Common myeloid progenitor, CD34-positive (primary cell): Measurements from ENCODE around the gene NPAS1.
A peak's percentile ranks its signal among the peaks of the same experiment; 100 is the strongest.

Source experiments
- CTCF ChIA-PET: fragments of 350-600 bp; sonication (Branson Sonifier 250); formaldehyde crosslinking; loops from one replicate; lab custom pipeline; 2021; ENCODE audit warnings: antibody characterized with exemption; lab: Charles Lee
- POLR2A ChIA-PET: fragments of 350-600 bp; sonication (Branson Sonifier 250); formaldehyde crosslinking; loops from one replicate; lab custom pipeline; 2021; ENCODE audit warnings: antibody characterized with exemption; lab: Charles Lee
- DNase-seq, 3 donors: peaks; one replicate each; pipeline versions ENCODE4 v3.0.0 to v3.0.0-alpha.2; 2013
- H3K27ac ChIP-seq, 2 experiments: 1 replicate in 1 of 2; 2 replicates in 1 of 2; pipeline ENCODE4 v1.7.0; 2013; ENCODE audit warnings: inconsistent platforms in 2 of 2, low read length in 2 of 2, mild to moderate bottlenecking in 2 of 2, low read depth in 1 of 2, moderate library complexity in 1 of 2; ENCODE audit not compliant: severe bottlenecking in 2 of 2, insufficient read depth in 1 of 2, poor library complexity in 1 of 2
- H3K27me3 ChIP-seq, 5 experiments: replicated peaks in 2 of 5; 1 replicate in 3 of 5; 2 replicates in 2 of 5; pipeline versions ENCODE4 v1.6.1 to v1.7.0; 2013; ENCODE audit warnings: low read length in 4 of 5, mild to moderate bottlenecking in 2 of 5, moderate library complexity in 2 of 5, inconsistent platforms in 1 of 5; ENCODE audit not compliant: insufficient read depth in 5 of 5, control insufficient read depth in 4 of 5
- H3K36me3 ChIP-seq, 4 experiments: 1 replicate in 2 of 4; 2 replicates in 2 of 4; pipeline versions ENCODE4 v1.6.1 to v1.7.0; 2013; ENCODE audit warnings: low read length in 3 of 4, control low read depth in 1 of 4, mild to moderate bottlenecking in 1 of 4; ENCODE audit not compliant: control insufficient read depth in 4 of 4, insufficient read depth in 4 of 4
- H3K4me1 ChIP-seq, 4 experiments: 1 replicate in 3 of 4; 2 replicates in 1 of 4; pipeline versions ENCODE4 v1.6.1 to v1.7.1; 2013; ENCODE audit warnings: low read length in 3 of 4, mild to moderate bottlenecking in 3 of 4, control low read depth in 1 of 4, inconsistent platforms in 1 of 4, moderate library complexity in 1 of 4; ENCODE audit not compliant: control insufficient read depth in 4 of 4, insufficient read depth in 4 of 4; ENCODE audit errors: control extremely low read depth in 1 of 4
- H3K4me3 ChIP-seq, 7 experiments: 1 replicate in 4 of 7; 2 replicates in 3 of 7; pipeline versions ENCODE4 v1.5.1 to v1.7.0; 2013; ENCODE audit warnings: mild to moderate bottlenecking in 7 of 7, low read length in 6 of 7, moderate library complexity in 6 of 7, inconsistent platforms in 2 of 7, low read depth in 2 of 7, control low read depth in 1 of 7; ENCODE audit not compliant: insufficient read depth in 4 of 7, control insufficient read depth in 1 of 7; ENCODE audit errors: extremely low read depth in 1 of 7
- H3K9me3 ChIP-seq, 5 experiments: 1 replicate in 4 of 5; 2 replicates in 1 of 5; pipeline versions ENCODE4 v1.6.1 to v1.7.1; 2013; ENCODE audit warnings: low read length in 4 of 5, mild to moderate bottlenecking in 2 of 5, inconsistent platforms in 1 of 5, low read depth in 1 of 5, moderate library complexity in 1 of 5; ENCODE audit not compliant: control insufficient read depth in 4 of 5, insufficient read depth in 2 of 5; ENCODE audit errors: control extremely low read depth in 1 of 5
- WGBS: methylation state at CpG from one replicate; pipeline ENCODE4 v1.1.5; 2013; ENCODE audit not compliant: insufficient coverage; 5-methylcytosine and 5-hydroxymethylcytosine counted together

The NPAS1 gene

GRCh38 chr19:46981286-46981945, 38.2 kb upstream of the NPAS1 start:
- no peaks in the 10 kb centered on the region for H3K27me3 ChIP-seq
- H3K4me3 ChIP-seq, result no peak overlapping the region
- peaks cover 0 to 6% (median 4%) of the 10 kb centered on the region in 4 experiments for H3K36me3 ChIP-seq
- H3K9me3 ChIP-seq, result no peaks in the 10 kb centered on the region
- peaks cover 3 to 28% (median 17%) of the 10 kb centered on the region in 4 experiments for H3K4me1 ChIP-seq
- H3K27ac ChIP-seq, result no peak overlapping the region
- POLR2A ChIA-PET, result interaction anchor here (0.6 to 0.7 kb wide), 2 partner anchors 15 to 31 kb away, joined by 3 to 4 read pairs; no protein-coding TSS in a partner anchor
- CTCF ChIA-PET, result interaction anchor here (1.3 to 1.9 kb wide), 2 partner anchors 12 to 31 kb away, joined by 3 to 4 read pairs; no protein-coding TSS in a partner anchor
- no peak for DNase-seq
- WGBS, result 37% methylated on average over 6 of the region's 8 CpGs

- Histone ChIP-seq H3K36me3 (peaks cover 2 to 9% (median 5%) of the 10 kb centered on the region in 4 experiments), H3K4me3 (no peak overlapping the region), H3K4me1 (peaks cover 3 to 25% (median 17%) of the 10 kb centered on the region in 4 experiments), H3K27me3 (no peaks in the 10 kb centered on the region), H3K9me3 (no peaks in the 10 kb centered on the region), H3K27ac (no peak overlapping the region)
- DNase-seq, result no peak
- 100% methylated on average over 4 of the region's 6 CpGs for WGBS
- ChIA-PET CTCF (no interaction called here), POLR2A (no interaction called here)
Observed at GRCh38 chr19:46983097-46983496, 36.5 kb upstream of the NPAS1 start.

GRCh38 chr19:46984077-46985010, 35.3 kb upstream of the NPAS1 start:
- peaks cover 3 to 22% (median 17%) of the 10 kb centered on the region in 4 experiments for H3K4me1 ChIP-seq
- WGBS, result 79% methylated on average over 19 of the region's 20 CpGs
- peaks cover 8 to 21% (median 17%) of the 10 kb centered on the region in 4 experiments for H3K36me3 ChIP-seq
- H3K27me3 ChIP-seq, result no peaks in the 10 kb centered on the region
- peak in 2 of 3 donors; percentile 23 to 27 for DNase-seq
- ChIA-PET POLR2A (no interaction called here), CTCF (no interaction called here)
- no peaks in the 10 kb centered on the region for H3K9me3 ChIP-seq
- H3K4me3 ChIP-seq, result no peak overlapping the region
- no peak overlapping the region for H3K27ac ChIP-seq

DNA sequence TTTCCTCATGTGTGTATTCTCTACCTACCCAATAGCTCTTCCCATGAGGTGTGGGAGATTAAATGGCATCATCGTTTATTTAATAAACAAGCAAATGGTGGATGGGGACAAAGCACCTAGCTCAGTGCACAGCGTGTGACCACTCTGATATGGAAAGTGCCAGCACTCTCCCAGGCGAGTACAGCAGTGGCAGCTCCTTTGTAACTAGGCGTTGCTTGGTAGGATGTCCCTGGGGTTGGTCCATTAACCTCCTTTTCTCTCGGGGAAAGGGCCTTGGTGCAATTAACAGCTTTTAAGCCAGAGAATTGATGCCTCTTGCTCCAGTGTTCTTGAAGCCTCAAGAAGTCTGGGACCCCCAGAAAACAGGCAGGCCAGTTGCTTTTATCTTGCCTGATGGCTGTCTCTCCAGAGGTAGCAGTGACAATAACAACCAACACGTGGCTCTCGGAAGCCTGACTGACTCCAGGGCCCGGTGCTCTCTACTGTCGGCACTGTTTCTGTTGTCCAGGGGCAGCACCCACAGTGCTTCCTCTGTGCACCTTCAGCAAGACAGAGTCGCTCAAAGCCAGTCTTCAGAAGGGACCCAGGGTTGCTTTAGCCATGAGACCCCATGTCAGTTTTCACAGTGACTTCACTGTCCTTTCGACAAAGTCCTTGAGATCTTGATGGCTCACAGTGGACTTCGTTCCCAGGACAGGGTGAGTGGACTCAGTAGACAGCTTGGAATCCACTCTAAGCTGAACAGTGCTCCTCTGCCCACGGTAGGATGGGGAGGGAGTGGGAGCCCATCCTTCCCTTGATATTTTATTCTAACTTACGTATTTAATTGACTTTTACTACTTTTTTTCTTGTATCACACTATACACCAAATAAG, 33.9 kb upstream of the NPAS1 start:
- Histone ChIP-seq H3K27ac (no peak overlapping the region), H3K9me3 (no peaks in the 10 kb centered on the region), H3K36me3 (peaks cover 8 to 35% (median 22%) of the 10 kb centered on the region in 4 experiments), H3K27me3 (no peaks in the 10 kb centered on the region), H3K4me3 (no peak overlapping the region), H3K4me1 (peaks cover 0 to 17% (median 15%) of the 10 kb centered on the region in 4 experiments)
- DNase-seq, result no peak
- WGBS, result 96% methylated on average over 12 of the region's 14 CpGs
- POLR2A ChIA-PET, result interaction anchor here (0.6 kb wide), 1 partner anchor 57 kb away, joined by 3 read pairs; no protein-coding TSS in a partner anchor
- CTCF ChIA-PET, result interaction anchor here (0.9 kb wide), 1 partner anchor 57 kb away, joined by 3 read pairs; no protein-coding TSS in a partner anchor

GRCh38 chr19:46988614-46989230, 30.9 kb upstream of the NPAS1 start:
- DNase-seq, result no peak
- Histone ChIP-seq H3K9me3 (no peaks in the 10 kb centered on the region), H3K27me3 (no peaks in the 10 kb centered on the region), H3K27ac (no peak overlapping the region), H3K4me1 (peaks cover 0 to 18% (median 13%) of the 10 kb centered on the region in 4 experiments), H3K36me3 (peaks cover 11 to 61% (median 38%) of the 10 kb centered on the region in 4 experiments), H3K4me3 (no peak overlapping the region)
- ChIA-PET CTCF (interaction anchor here (1.0 to 6.6 kb wide), 3 partner anchors 24 to 131 kb away, joined by 3 to 51 read pairs (median 3); no protein-coding TSS in a partner anchor), POLR2A (no interaction called here)
- WGBS, result 100% methylated on average over 10 of the region's 14 CpGs
